HG03139 (cell line): Measurements from ENCODE around the gene DDX18.
"Not testable (repeated sequence)": the region's sequence is repeated elsewhere in the genome, so short reads cannot be mapped to it uniquely, and the experiment has no call there.

Experiments used
- ATAC-seq: cut with Tn5 transposase; IDR thresholded peaks from one replicate; pipeline ENCODE4 v1.9.1; 2021; ENCODE audit not compliant: unreplicated experiment

DDX18 gene

DNA sequence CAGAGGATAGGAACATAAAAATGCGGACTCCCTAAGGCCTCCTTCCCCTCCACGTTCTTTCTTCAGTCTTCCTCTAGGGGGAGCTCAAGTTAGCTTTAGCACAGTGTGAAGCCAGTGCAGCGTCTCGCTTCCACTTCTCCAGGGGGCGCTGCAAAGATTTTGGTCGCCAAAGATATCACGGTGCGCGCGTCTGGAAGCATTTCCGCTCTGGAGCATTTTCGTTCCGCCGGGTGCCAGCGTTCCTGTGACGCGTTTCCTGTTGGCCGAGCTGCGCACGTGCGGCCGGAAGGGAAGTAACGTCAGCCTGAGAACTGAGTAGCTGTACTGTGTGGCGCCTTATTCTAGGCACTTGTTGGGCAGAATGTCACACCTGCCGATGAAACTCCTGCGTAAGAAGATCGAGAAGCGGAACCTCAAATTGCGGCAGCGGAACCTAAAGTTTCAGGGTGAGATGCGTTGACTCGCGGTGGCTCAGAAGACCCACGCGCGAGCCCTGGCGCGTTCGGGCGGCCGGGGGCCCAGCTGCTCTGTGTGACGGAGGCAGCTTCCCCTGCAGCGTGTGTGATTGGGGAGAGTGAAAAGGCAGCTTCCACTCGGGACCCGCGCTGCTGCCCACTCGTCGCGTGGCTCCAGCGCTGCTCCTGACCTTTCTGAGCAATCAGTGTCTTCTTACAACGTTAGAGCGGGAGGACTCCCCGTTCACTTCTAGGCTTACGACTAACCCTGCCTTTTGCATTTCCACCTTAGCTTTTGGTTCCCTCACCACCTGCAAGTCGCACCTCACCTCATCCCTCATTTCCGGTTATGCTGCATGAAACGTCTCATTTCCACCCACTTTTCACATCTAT, at the start of gene DDX18:
TSS of gene DDX18 (plus strand) at position 275 of the 848 bp plus-strand sequence. CDS start at position 362, 87 bp downstream.
- ATAC-seq: peak; percentile 97

DNA sequence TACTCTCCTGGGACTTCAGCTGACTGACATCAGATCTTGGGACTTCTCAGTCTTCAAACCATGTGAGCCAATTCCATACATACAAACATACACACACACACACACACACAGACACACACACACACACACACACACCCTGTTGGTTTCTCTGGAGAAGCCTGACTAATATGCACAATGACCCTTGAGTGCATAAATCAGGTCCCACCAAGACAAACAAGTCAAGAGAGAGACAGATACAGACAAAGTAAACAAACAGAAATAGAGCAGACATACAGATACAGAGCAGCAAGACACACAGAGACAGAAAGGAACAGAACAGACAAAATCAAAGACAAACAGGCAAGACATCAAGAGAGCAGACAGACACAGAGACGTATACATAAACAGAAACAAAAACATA, 43.8 kb upstream of the DDX18 start:
- no peak for ATAC-seq

DNA sequence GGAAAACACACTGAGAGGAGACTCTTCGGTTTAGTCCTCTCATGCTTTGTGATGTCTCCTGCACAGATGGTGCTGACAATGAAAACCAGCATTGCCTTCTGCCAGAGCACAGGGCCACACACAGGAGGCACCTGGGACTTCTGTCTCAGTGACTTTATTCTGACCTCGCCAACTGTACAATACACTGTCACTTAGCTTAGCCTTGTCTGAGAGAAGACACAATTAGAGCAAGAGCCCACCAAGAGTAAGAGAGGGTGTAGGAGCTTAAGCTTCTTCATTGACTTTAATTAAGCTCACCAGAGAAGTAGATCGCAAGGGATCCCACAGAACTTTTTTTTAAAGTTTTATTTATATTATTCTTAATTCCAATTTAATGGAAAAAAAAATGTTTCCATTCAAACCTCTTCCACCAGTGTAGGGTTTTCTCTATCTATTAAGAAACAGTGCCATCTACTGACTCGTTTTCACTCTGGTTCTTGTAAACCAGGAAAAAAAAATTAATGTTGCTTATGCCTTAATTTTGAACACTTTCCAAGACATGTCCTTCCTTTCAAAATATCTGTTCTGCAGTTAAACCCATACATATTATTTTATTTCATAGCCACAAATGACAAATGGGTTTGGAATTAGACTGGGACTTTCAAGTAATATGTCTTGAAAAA, 42.4 kb upstream of the DDX18 start:
- no peak for ATAC-seq

DNA sequence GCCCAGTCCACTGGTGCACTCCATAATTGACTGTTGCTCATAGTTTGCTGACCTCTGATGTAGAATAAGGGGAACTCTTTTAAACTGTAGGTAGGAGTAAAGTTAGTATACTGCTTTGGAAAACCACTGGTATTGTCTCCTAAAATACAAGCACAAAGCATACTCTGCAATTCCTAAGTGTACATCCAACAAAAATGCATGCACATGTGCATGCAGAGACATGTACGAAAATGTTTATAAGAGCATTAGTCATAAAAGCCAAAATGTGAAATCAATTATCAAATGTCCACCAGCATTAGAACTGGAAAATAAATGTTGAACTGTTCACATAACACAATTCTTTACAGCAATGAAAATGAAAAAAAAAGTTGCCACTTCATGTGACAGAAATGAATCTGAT, 39.8 kb upstream of the DDX18 start:
- no peak for ATAC-seq

DNA sequence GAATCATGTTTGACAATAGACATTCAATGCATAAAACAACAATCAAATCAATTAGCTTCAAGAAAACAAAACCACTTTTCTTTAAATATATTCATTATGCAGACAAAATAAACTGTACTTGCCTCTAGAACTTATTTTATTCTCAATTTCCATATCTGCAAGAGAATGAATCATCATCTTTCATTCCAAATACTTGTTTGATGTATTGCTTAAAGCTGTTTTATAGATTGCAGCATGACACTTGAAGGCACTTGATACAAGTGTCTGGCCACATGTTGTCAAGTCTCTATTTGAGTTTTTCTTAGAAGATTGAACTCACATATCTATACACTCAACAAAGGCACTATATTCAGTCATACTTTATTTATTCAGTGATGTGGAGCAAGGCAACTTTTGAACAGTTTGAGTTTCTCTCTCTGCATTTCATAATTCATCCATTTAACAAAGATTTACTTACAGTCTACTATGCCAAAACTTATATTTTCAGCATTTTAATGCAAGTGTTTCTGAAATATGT, 38.7 kb upstream of the DDX18 start:
- no peak for ATAC-seq

DNA sequence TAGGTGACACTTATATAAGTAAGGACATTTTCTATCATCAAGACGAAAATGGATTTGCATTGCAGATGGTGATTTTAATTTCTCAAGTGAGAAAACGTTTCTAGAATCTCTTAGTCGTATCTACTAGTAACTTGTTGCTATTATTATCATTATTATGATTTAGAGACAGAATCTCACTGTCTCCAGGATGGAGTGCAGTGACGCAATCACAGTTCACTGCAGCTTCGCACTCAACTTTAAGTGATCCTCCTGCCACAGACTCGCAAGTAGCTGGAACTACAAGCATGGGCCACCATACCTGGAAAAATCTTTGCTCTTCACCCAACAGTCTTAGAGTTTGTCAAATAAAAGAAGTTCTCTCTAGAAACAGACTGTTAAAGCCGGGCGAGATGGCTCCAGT, 37.6 kb upstream of the DDX18 start:
- ATAC-seq: no peak

DNA sequence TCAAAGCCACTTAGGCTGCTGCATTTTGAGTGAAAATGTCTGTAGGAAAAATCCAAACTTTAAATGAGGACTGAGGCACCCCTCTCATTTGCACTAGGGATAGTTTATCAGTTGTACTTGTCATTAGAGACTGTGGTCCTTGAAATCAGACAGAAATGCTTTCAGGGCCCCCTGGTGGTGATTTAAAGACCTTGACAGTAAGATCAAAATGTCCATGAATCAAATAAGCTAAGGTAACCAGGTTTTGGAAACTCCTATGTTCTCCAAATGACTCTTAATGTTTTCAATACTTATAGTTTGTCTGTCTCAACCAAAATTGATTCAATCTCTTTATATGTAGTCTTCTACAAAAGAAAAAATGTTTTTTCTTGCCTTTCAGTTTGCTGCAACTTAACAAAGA, 28.8 kb upstream of the DDX18 start:
- peak; percentile 77 for ATAC-seq

DNA sequence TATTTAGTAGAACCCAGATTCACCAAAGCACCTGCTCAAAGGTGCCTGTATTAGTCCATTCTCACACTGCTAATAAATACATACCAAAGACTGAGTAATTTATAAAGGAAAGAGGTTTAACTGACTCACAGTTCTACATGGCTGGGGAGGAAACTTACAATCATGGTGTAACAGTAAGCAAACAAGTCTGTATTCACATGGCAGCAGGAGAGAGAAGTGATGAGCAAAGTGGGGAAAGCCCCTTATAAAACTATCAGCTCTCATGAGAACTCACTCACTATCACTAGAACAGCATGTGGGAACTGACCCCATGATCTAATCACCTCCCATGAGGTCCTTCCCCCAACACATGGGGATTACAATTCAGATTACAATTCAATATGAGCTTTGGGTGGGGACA, 28.0 kb upstream of the DDX18 start:
- no peak for ATAC-seq

DNA sequence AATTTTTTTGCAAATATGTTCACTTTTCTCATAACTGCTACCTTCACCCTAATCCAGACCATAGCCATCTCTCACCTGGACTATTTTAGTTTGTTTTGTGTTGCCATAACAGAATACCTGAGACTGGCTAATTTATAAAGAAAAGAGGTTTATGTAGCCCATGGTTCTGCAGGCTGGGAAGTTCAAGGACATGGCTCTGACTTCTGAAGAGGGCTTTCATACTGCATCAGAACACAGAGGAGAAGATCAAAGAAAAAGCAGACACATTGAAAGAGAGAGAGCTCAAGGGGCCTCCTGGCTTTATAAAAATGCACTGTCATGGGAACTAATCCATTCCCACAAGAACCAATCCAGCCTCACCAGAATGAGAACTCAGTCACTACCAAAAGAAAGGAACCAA, 25.0 kb upstream of the DDX18 start:
- no peak for ATAC-seq

DNA sequence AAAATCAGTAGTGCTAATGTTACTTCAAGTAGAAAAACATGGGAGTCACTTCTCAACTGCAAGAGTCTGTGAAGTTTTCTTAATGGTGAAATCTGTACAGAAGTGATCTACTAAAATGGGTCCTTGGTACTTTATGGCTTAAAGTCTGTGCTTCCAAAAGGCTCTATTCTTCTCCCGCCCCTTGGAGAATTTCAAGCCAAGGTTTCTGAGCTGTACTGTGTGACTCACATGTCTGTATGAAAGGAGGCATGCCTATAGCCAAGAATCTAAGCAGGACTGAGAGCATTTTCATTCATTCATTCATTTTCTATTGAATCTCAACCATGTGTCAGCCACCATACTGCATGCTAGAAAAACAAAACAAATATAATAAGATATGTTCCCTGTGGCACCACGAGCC, 19.8 kb upstream of the DDX18 start:
- no peak for ATAC-seq

DNA sequence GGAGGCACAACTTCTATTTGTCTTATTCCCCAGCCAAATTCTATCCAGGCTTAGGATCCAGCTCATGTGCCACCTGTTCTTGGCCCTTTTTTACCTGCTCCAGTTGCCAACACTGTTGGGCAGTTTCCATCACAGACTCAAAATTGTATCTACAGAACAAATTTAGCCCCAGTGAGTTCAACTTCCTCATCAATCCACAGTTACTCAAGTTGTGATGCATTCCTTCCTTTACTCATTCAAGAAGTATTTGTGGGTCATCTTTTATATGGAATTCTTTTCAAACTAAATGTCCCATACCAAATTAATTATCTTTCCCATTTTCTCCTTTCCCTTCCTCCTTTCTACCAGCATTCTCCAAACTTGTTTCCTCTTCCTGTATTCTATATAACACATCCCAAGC, 12.7 kb upstream of the DDX18 start:
- no peak for ATAC-seq

DNA sequence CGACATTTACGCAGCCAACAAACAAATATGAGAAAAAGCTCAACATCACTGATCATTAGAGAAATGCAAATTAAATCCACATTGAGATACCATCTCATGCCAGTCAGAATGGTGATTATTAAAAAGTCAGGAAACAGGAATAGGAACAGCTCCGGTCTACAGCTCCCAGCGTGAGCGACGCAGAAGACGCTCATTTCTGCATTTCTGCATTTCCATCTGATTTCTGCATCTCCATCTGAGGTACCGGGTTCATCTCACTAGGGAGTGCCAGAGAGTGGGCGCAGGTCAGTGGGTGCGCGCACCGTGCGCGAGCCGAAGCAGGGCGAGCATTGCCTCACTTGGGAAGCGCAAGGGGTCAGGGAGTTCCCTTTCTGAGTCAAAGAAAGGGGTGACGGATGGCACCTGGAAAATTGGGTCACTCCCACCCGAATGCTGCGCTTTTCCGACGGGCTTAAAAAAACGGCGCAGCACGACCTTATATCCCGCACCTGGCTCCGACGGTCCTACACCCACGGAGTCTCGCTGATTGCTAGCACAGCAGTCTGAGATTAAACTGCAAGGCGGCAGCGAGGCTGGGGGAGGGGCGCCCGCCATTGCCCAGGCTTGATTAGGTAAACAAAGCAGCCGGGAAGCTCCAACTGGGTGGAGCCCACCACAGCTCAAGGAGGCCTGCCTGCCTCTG, 10.7 kb upstream of the DDX18 start:
- ATAC-seq: not testable (repeated sequence)

DNA sequence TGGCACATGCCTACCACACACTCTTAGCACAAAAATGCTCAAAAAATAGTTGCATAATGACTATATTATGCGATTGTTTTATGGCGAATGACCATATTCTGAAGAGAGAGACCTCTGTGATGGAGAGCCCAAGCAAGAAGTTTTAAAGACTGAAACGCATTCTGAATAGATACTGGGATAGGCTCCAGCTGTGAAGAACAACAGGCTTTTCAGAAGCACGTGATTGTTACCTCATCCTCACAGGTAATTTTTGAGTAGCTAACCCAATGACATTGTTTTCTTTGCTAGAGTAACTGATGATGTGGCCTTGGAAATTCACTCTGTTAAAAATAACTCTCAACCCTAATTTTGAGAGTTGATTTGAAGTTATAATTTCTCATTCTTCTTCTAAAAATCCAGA, 2.0 kb upstream of the DDX18 start:
- no peak for ATAC-seq

DNA sequence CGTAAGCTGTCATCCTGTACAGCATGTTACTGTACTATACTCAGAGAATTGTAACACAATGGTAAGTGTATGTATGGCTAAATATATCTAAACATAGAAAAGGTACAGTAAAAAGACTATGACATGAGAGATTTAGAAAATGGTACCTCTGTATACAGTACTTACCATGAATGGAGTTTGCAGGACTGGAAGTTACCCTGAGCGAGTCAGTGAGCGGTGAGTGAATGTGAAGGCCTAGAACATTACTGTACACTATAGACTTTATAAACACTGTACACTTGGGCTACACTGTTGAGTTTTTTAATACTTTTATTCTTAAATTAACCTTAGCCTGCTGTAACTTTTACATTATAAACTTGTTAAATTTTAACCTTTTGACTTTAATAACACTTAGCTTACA, 1.5 kb downstream of the DDX18 start:
- ATAC-seq: no peak

DNA sequence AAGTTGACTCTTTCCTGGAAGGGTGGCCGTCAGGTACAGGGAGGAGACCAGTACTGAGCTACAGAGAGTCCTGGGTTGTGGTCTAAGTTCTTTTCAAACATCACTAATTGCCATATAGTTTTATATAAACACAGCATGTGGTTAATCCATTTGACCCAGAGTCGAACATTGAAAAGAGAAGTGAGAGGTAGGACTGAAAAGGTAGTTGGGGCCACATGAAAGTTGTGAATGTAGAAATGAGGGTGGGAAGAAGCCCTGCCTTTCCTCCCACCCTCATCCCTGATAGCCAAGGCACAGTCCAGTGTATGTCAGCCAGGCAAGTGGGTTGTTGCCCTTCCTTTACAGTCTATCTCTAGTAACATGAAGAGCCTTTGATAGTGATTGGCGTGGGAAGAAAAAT, 4.4 kb downstream of the DDX18 start:
- ATAC-seq: no peak

DNA sequence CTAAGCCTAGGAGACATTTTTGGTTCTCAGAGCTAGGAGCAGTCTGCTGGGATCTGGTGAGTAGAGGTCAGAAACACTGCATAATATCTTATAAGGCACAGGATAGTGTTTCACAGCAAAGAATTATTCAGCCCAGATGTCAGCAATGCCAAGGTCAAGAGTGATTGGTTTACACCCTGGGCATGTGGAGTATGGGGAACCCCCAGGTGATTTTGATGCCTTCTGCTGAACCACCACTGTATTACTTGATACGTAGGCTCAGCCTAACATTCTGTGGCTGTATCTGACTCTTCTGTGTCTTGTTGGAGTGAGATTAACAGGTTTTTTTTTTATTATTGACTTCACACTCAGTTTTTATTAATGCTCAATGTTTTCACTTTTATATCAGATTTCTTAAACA, 6.0 kb downstream of the DDX18 start:
- no peak for ATAC-seq

DNA sequence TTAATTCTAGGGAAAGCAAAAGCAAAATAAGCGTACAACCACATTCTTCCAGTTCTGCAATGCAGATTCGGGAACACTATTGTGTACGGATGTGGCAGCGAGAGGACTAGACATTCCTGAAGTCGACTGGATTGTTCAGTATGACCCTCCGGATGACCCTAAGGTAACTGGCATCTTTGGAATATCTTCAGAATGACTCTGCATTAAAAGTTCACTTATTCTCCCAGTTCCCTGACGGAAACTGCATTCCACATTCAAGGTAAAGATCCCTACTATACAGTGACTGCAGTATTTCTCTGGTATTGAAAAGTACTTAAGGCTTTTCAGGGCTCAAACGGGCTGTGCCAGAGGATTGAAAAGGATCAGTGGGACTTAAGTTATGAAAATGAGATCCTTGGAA, 10.9 kb downstream of the DDX18 start:
- ATAC-seq: no peak

DNA sequence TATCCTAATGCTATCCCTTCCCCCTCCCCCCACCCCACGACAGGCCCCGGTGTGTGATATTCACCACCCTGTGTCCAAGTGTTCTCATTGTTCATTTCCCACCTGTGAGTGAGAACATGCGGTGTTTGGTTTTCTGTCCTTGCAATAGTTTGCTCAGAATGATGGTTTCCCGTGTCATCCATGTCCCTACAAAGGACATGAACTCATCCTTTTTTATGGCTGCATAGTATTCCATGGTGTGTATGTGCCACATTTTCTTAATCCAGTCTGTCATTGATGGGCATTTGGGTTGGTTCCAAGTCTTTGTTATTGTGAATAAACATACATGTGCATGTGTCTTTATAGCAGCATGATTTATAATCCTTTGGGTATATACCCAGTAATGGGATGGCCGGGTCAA, 13.0 kb downstream of the DDX18 start:
- ATAC-seq: not testable (repeated sequence)

DNA sequence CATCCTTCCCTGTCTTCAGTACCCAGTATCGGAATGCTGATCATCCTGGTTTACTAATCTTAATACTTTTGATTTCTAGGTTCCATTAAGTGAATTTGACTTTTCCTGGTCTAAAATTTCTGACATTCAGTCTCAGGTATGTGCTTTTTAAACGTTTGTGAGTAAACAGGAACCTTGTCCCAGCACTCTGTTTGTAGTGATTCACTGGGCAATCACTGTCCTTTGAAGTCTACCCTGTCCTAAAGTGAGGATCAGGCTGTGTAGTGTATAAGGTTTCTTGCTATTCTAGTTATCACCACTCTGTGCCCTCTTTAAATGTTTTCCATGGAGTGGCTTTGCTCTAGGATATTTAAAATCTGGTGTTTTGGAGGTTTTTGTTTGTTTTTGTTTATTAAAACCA, 14.4 kb downstream of the DDX18 start:
- ATAC-seq: no peak

DNA sequence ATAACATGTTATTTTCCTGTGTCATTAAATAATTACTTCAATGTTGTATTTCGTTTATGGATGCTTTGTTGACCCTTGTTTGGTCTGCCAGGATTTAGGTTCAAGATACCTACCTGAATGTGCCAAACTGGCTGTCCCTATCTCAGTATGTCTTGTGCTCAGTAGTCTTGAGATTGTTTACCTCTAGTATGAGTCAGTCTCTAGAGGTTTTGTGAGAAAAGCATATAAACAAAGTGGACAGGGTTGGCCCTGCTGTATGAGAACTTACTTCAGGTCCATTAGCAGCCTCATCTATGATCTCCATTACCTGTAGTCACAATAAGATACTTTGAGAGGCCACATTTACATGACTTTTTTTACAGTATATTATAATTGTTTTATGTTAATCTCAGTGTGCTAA, 17.8 kb downstream of the DDX18 start:
- ATAC-seq: no peak

DNA sequence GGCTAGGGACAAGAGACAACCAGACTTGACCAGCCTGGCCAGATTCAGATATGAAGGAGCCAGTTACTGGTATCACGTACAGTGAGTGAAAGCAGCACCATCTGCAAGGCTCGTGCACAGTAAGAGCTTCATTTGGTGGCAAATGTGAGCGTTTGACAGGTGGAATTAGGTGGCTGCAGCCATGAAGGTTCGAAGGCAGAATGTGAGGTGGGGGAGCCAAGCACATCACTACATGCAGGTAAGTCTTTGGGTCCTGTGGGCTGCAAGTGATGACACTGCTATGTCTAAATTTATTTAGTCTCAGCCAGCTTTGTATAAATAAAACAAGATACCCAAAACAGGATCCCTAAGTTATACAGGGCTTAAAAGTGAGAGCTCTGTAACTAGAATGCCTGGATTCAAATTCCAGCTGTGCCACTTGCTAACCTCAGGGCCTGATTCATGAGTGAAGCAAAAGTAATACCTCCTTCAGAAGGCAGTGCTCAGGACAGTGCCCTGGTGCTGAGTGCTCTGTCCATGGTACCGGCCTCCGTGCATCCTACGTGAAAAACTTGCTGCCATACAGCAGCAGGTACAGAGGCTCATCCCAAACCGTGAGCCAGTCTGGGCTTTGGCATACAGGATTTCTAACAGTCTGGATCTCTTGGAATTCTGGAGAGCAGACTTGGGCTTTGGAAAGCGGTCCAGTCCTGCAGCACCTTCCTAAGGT, 18.6 kb downstream of the DDX18 start:
- no peak for ATAC-seq
